ENCODE results near the gene IL9R. TPM values are rescaled to one million over a fixed set of nuclear protein-coding genes. Genes with fewer than 3 reads are reported as not detected.
"Not testable (repeated sequence)": the region's sequence is repeated elsewhere in the genome, so short reads cannot be mapped to it uniquely, and the experiment has no call there.

IL9R gene
- total and polyA plus RNA-seq, 2 donors (not counting 1 experiment from before 2014, with no cell fraction given) = 6.6 to 8.7 TPM

GRCh38 chrX:156008379-156008778 is 10.9 kb downstream of the IL9R start:
- ATAC-seq (ENCODE audit: low read depth); H3K4me3 Mint-ChIP-seq; H3K4me3 ChIP-seq (ENCODE audit: control extremely low read depth in 1 of 5, extremely low read depth in 1 of 5, insufficient read depth in 1 of 5, low read depth in 2 of 5, low read length in 4 of 5); H3K36me3 ChIP-seq (replicated peaks in 1 of 2; ENCODE audit: control extremely low read depth in 1 of 2, control insufficient read depth in 1 of 2, extremely low read depth in 1 of 2, insufficient read depth in 2 of 2, low read length in 1 of 2); H3K9me3 Mint-ChIP-seq (ENCODE audit: insufficient read depth); H4K20me1 ChIP-seq (ENCODE audit: control insufficient read depth, insufficient read depth, low read length, poor library complexity, severe bottlenecking); H3K4me1 Mint-ChIP-seq; DNase-seq; H3K4me2 ChIP-seq (replicated peaks; ENCODE audit: low read depth, low read length, poor library complexity, severe bottlenecking); H3K27ac Mint-ChIP-seq; H3K9me3 ChIP-seq (ENCODE audit: control extremely low read depth in 1 of 3, control insufficient read depth in 2 of 3, insufficient read depth in 1 of 3, low read length in 2 of 3); H3K27me3 ChIP-seq (replicated peaks in 1 of 4; ENCODE audit: control extremely low read depth in 1 of 4, control insufficient read depth in 3 of 4, insufficient read depth in 4 of 4, low read length in 3 of 4); H3K9ac ChIP-seq (ENCODE audit: low read length); H3K79me2 ChIP-seq (ENCODE audit: control insufficient read depth, insufficient read depth, low read length); H3K4me1 ChIP-seq (ENCODE audit: control insufficient read depth in 2 of 2, insufficient read depth in 2 of 2, low read length in 2 of 2); POLR2A ChIA-PET; H2AFZ ChIP-seq (ENCODE audit: insufficient read depth, low read depth, low read length, poor library complexity, severe bottlenecking); H3K27me3 Mint-ChIP-seq; CTCF ChIA-PET; intact Hi-C loops (cut with micrococcal nuclease): not testable (repeated sequence)
- WGBS (ENCODE audit: insufficient coverage) = 0% methylated on average over 1 of the region's 7 CpGs
- H3K27ac ChIP-seq (ENCODE audit: low read length in 2 of 2) = peak overlapping the region in 1 of 2 donors; percentile 77

GRCh38 chrX:156008915-156009314 is 11.4 kb downstream of the IL9R start:
- H3K9me3 Mint-ChIP-seq (ENCODE audit: insufficient read depth) = no peaks in the 10 kb centered on the region
- Histone ChIP-seq H3K4me2 (replicated peaks; ENCODE audit: low read depth, low read length, poor library complexity, severe bottlenecking) (no peak overlapping the region), H3K27ac (ENCODE audit: low read length in 2 of 2) (peak overlapping the region in 1 of 2 donors; percentile 77), H3K9me3 (ENCODE audit: control extremely low read depth in 1 of 3, control insufficient read depth in 2 of 3, insufficient read depth in 1 of 3, low read length in 2 of 3) (peaks cover 0 to 2% (median 0%) of the 10 kb centered on the region in 3 donors), H3K4me1 (ENCODE audit: control insufficient read depth in 2 of 2, insufficient read depth in 2 of 2, low read length in 2 of 2) (peaks cover 5 to 6% of the 10 kb centered on the region in 2 donors), H3K79me2 (ENCODE audit: control insufficient read depth, insufficient read depth, low read length) (peaks cover 6% of the 10 kb centered on the region), H3K9ac (ENCODE audit: low read length) (no peak overlapping the region), H3K4me3 (ENCODE audit: control extremely low read depth in 1 of 5, extremely low read depth in 1 of 5, insufficient read depth in 1 of 5, low read depth in 2 of 5, low read length in 4 of 5) (no peak overlapping the region), H2AFZ (ENCODE audit: insufficient read depth, low read depth, low read length, poor library complexity, severe bottlenecking) (no peak overlapping the region), H4K20me1 (ENCODE audit: control insufficient read depth, insufficient read depth, low read length, poor library complexity, severe bottlenecking) (no peaks in the 10 kb centered on the region), H3K27me3 (replicated peaks in 1 of 4; ENCODE audit: control extremely low read depth in 1 of 4, control insufficient read depth in 3 of 4, insufficient read depth in 4 of 4, low read length in 3 of 4) (no peaks in the 10 kb centered on the region), H3K36me3 (replicated peaks in 1 of 2; ENCODE audit: control extremely low read depth in 1 of 2, control insufficient read depth in 1 of 2, extremely low read depth in 1 of 2, insufficient read depth in 2 of 2, low read length in 1 of 2) (no peaks in the 10 kb centered on the region)
- ChIA-PET POLR2A (no interaction called here), CTCF (no interaction called here)
- intact Hi-C loops (cut with micrococcal nuclease) = no loop called here
- no peaks in the 10 kb centered on the region for H3K4me1 Mint-ChIP-seq
- TF ChIP-seq CTCF (IDR thresholded peaks at IDR 0.05) = no peak
- no peak for TF ChIP-seq EZH2 (IDR thresholded peaks at IDR 0.05; ENCODE audit: borderline replicate concordance, insufficient read depth, low read depth, low read length, poor library complexity, severe bottlenecking)
- ATAC-seq (ENCODE audit: low read depth) (no peak), DNase-seq (peak; percentile 16)
- no peaks in the 10 kb centered on the region for H3K27me3 Mint-ChIP-seq
- WGBS (ENCODE audit: insufficient coverage) = 91% methylated on average over 1 of the region's 1 CpG
- H3K4me3 Mint-ChIP-seq = no peak overlapping the region
- no peak overlapping the region for H3K27ac Mint-ChIP-seq

- H3K27ac Mint-ChIP-seq; H3K4me3 ChIP-seq (ENCODE audit: control extremely low read depth in 1 of 5, extremely low read depth in 1 of 5, insufficient read depth in 1 of 5, low read depth in 2 of 5, low read length in 4 of 5); intact Hi-C loops (cut with micrococcal nuclease); H3K79me2 ChIP-seq (ENCODE audit: control insufficient read depth, insufficient read depth, low read length); H3K27me3 Mint-ChIP-seq; H3K4me1 Mint-ChIP-seq; H3K4me3 Mint-ChIP-seq; DNase-seq; H3K9me3 Mint-ChIP-seq (ENCODE audit: insufficient read depth); CTCF ChIA-PET; H3K4me1 ChIP-seq (ENCODE audit: control insufficient read depth in 2 of 2, insufficient read depth in 2 of 2, low read length in 2 of 2); H3K4me2 ChIP-seq (replicated peaks; ENCODE audit: low read depth, low read length, poor library complexity, severe bottlenecking); ATAC-seq (ENCODE audit: low read depth); H4K20me1 ChIP-seq (ENCODE audit: control insufficient read depth, insufficient read depth, low read length, poor library complexity, severe bottlenecking); POLR2A ChIA-PET; H3K9ac ChIP-seq (ENCODE audit: low read length); H3K9me3 ChIP-seq (ENCODE audit: control extremely low read depth in 1 of 3, control insufficient read depth in 2 of 3, insufficient read depth in 1 of 3, low read length in 2 of 3); H3K36me3 ChIP-seq (replicated peaks in 1 of 2; ENCODE audit: control extremely low read depth in 1 of 2, control insufficient read depth in 1 of 2, extremely low read depth in 1 of 2, insufficient read depth in 2 of 2, low read length in 1 of 2); H3K27ac ChIP-seq (ENCODE audit: low read length in 2 of 2); H3K27me3 ChIP-seq (replicated peaks in 1 of 4; ENCODE audit: control extremely low read depth in 1 of 4, control insufficient read depth in 3 of 4, insufficient read depth in 4 of 4, low read length in 3 of 4); H2AFZ ChIP-seq (ENCODE audit: insufficient read depth, low read depth, low read length, poor library complexity, severe bottlenecking): not testable (repeated sequence)
- no CpG with 5 or more reads among the region's 9 CpGs for WGBS (ENCODE audit: insufficient coverage)
Measured at GRCh38 chrX:156009691-156010090, 12.2 kb downstream of the IL9R start.

Data from B cell (primary cell).